ENCODE data around the gene ABCB7.
"Not testable (repeated sequence)": the region's sequence is repeated elsewhere in the genome, so short reads cannot be mapped to it uniquely, and the experiment has no call there.

ABCB7 gene

DNA sequence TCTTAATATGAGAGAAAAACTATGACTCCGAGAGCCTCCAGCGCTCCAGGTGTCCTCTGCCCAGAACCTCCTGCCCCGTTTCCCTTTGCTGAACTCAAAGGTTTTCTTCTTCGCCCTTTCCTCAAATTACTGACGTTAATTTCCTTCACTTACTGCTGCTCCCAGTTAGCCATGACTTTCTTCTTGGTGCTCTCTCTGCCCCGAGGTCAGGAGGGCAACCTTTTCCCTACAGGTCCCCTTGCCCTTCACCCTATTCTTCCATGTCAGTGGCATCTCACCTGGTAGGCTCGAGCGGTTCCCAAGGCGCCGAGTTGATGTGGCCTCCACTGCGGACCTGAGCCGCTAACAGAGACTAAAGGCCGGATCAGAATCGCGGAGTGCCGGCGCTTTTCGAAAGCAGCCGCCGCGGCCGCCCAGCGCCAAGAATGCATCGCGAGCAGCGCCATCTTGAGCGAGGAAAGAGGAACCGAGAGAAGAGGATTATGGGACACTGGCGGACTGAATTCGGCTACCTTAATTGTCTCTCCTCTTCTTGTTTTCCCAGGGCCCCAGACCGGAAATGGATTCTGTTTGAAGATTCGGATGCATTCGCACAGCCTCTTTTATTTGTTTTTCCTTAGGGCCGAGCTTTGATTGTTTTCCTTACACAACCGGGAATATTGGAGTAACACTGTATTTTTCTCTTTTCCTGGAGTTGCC, at the start of gene ABCB7:
ABCB7 (minus strand) TSS at position 457 of the 699 bp plus-strand sequence; CDS start at position 446, 11 bp downstream.
- DNase-seq = peak; percentile 68

- DNase-seq = not testable (repeated sequence)
These were observed 32.5 kb upstream of the ABCB7 start for GRCh38 chrX:75188415-75189206.

GRCh38 chrX:75181721-75182120, 25.6 kb upstream of the ABCB7 start:
- no peak for DNase-seq

DNA sequence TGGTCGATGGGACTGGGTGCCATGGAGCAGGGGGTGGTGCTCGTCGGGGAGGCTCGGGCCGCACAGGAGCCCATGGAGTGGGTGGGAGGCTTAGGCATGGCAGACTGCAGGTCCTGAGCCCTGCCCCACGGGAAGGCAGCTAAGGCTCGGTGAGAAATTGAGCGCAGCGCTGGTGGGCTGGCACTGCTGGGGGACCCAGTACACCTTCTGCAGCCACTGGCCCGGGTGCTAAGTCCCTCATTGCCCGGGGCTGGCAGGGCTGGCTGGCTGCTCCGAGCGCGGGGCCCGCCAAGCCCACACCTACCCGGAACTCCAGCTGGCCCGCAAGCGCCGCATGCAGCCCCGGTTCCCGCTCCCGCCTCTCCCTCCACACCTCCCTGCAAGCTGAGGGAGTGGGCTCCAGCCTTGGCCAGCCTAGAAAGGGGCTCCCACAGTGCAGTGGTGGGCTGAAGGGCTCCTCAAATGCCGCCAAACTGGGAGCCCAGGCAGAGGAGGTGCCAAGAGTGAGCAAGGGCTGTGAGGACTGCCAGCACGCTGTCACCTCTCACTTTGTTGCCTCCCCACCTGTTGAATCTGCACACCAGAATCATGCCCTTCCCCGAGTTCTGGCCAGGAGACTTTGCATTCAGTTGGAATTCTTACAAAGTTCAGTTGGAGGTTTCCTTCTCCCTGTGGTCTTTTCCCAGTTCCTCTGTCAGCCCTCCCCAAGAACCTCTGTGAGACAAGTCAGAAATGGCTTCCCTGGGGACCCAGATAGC, 23.6 kb upstream of the ABCB7 start:
- DNase-seq = not testable (repeated sequence)

- not testable (repeated sequence) for DNase-seq
These were observed 16.3 kb upstream of the ABCB7 start for GRCh38 chrX:75172257-75172890.

DNA sequence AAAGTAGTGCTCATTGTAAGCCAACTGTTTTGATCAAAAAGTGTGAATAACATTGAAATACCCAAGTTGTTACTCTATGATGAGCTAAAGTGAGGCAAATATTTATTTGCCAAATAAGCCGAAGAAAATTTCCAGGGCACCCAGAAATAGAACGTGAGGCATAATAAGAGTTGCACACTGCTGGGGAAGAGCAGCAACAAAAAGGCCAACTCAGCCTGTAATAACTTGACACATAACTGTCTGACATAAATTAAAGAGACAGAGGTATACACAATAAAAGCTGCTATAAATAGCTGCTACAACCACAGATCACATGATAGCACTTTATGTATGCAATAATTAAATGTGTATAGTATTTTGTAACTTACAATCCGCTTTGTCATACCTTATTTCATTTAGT, 2.0 kb upstream of the ABCB7 start:
- DNase-seq = no peak

- no peak for DNase-seq
These were observed 455 bp upstream of the ABCB7 start for GRCh38 chrX:75156531-75156945.

GRCh38 chrX:75155447-75155826, 646 bp downstream of the ABCB7 start:
- peak; percentile 40 for DNase-seq

- DNase-seq = no peak
These were observed 1.2 kb downstream of the ABCB7 start for GRCh38 chrX:75154871-75155270.

- DNase-seq = no peak
These were observed 4.1 kb downstream of the ABCB7 start for GRCh38 chrX:75151827-75152592.

DNA sequence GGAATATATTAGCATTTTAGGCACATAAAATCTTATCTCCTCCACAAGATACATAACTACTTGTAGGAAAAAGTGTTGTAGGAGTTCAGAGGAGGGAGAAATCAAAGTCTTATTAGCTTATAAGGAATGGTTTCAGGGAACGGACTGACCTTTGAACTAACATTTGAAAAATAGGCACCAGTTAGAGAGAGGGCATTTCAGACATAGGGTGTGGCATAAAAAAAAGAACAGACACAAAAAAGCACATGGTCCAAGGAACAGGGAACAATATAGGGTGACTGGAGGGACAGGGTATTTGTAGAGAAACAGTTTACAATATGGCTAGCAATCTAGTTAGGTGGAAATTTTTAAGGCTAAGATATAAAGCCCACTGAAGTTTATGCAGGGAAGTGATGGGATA, 6.4 kb downstream of the ABCB7 start:
- no peak for DNase-seq

DNA sequence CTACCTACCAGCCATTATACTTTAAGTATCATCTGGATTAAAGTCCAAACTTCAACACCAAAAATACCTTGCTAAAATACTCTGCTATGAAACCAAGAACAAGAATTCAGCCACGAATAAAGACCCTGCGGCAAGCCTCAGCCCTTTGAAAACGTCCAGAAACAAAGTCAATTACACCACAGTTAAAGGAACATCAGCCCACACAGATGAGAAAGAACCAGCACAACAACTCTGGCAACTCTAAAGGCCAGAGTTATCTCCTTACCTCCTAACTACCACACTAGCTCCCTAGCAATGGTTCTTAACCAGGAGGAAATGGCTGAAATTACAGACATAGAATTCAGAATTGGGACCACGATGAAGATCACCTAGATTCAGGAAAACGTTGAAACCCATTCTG, 23.4 kb downstream of the ABCB7 start:
- DNase-seq = no peak

- no peak for DNase-seq
These were observed 24.0 kb downstream of the ABCB7 start for GRCh38 chrX:75131973-75132627.

GRCh38 chrX:75129069-75129468, 27.0 kb downstream of the ABCB7 start:
- DNase-seq = not testable (repeated sequence)

DNA sequence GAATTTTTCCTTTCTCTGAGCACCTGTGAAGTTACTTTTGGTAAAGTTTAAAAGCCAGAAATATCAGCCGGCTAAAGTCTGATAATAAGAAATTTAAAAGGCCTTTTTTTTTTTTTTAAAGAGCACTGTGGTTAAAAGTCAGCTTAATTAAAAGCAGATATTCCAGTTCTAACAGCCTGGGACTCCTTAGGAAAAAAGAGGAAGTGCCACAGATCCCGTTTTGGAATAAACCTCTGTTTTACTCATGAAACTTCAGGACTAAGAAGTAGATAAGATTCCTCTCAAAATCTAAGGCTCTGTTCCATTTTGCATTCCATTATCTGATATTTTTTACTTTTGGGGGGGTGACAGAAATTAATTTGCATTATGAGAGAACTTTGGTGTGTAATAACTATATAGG, 37.8 kb downstream of the ABCB7 start:
- no peak for DNase-seq

DNA sequence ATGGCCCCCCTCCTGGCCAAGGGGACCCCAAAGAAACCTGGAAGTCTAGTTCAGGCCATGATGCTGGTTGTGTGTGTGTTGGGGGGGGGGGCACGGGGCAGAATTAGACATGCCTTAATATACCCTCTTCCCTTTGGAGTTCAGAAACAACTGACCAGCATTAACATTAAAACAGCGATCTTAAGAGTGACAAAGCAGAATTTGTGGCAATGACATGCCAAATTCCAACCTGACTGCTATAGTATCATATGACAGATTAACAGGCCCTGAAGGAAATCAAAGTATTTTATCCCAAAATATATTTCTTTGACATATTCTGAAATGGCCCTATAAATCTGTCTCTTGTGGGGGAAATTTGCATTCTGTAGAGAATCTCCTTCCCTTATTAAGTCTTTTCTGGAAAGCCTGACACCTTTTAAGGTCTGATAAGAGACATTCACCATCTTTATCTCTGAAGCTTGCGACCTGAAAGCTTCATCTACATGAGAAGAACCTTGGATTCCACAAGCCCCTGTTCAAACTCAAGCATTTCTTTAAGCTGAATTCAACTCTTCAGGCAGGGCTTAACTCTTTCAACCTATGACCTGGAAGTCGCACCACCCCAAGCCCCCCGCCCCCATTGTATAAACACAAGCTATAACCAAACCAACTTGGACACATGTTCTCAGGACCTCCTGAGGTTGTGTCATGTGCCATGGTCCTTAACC, 40.2 kb downstream of the ABCB7 start:
- no peak for DNase-seq

DNA sequence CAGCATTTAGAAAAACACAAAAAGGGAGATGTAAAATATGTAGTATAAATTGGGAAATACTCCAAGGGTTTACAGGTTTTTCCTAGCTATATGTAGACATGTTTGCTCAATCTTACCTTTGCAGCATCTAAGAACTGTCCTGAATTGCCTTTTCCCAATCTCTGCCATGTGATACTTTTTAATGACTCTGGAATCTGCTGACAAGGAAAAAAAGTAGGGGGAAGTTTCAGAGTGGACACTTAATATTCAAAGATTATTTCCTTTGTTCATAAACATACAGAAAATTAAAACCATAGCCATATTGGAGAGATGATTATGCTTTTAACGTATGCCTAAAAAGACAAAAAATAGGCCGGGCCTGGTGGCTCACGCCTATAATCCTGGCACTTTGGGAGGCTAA, 41.4 kb downstream of the ABCB7 start:
- no peak for DNase-seq

DNA sequence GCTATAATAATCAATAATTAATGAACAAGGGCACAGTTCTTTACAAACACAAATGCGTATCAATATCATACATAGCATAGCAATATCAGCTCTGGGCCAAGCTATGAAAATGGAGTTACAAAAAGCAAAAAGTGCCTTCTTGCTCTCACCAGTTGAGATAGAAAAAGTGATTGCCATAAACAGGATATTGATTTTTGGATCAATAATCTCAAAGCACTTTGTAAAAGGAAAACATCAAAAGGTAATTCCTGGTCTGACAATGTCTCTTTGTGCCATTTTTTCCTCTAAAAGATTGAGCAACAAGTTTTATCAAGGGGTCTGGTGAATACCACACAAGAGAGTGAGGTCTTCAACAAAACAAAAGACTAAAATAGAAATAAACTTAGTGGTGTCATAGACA, 42.4 kb downstream of the ABCB7 start:
- DNase-seq = no peak

GRCh38 chrX:75107863-75108509, 48.1 kb downstream of the ABCB7 start:
- DNase-seq = no peak

DNA sequence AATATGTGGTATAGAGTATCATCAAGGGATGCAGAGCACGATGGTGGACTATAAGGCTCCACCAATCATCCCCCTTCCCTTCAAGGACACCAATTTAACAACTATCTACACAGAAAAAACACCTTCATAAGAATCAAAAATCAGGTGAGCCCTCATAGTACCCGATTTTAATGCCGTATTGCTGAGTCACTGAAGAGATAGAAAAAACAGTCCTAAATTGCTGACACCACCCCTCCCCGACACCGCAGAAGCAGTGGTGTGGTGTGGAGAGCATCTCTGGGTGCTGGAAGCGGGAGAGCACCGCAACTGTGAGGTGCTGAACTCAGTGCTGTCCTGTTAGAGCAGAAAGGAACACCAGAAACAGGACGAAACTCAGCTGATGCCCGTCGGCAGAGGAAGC, 49.3 kb downstream of the ABCB7 start:
- DNase-seq = no peak

DNA sequence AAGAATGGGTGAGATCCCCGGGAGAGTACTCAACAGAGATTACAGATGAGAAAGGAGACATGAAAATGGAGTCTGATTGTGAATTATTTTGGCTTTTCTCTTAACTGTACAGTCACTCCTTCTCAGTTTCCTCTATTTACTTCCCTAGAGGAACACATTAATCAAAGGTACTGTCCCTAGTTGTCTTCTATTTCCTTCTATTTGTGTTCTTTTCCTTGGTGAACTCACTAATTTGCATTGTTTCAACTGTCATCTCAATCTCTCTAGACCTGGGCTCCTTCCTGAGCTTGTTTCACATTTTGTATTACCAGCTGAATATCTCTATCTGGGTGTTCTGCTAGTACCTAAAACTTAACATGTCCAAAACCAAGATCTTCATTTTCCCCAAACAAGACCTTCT, 59.8 kb downstream of the ABCB7 start:
- peak; percentile 0 for DNase-seq

Measured in activated CD4-positive, alpha-beta T cell treated with anti-CD3 and anti-CD28 coated beads, Interleukin-10, Interleukin-2, amounts not matched to agents 100 ng/mL and 50 ng/mL, durations not matched to agents 16 hours and 8 hours (primary cell).